Central memory CD4-positive, alpha-beta T cell (primary cell): Measurements from ENCODE around the gene SCLY.

Experiments
- DNase-seq: peaks from one replicate; pipeline ENCODE4 v3.0.0; 2022

SCLY gene

GRCh38 chr2:238141541-238142318 is 80.9 kb downstream of the SCLY start:
- DNase-seq: no peak

GRCh38 chr2:238142382-238143205 is 81.8 kb downstream of the SCLY start:
- no peak for DNase-seq

GRCh38 chr2:238143239-238143951 is 82.6 kb downstream of the SCLY start:
- DNase-seq: no peak

GRCh38 chr2:238144262-238144661 is 83.5 kb downstream of the SCLY start:
- no peak for DNase-seq

GRCh38 chr2:238145046-238145445 is 84.2 kb downstream of the SCLY start:
- DNase-seq: no peak

- DNase-seq: no peak
Measured at GRCh38 chr2:238145851-238146250, 85.0 kb downstream of the SCLY start.

- DNase-seq: no peak
Measured at GRCh38 chr2:238146884-238147544, 86.2 kb downstream of the SCLY start.

GRCh38 chr2:238148981-238149380 is 88.2 kb downstream of the SCLY start:
- DNase-seq: no peak
